Neural progenitor cell (in vitro differentiated cells): ENCODE data around the gene UBR4. TPM values are rescaled to one million over a fixed set of nuclear protein-coding genes. Genes with fewer than 3 reads are reported as not detected.

Source experiments
- DNase-seq: peaks from one replicate; pipeline ENCODE4 v3.0.0-alpha.2; 2016; ENCODE audit warnings: low spot score
- H2AFZ ChIP-seq: fragments of 200-600 bp; sonication (generic); replicated peaks from 2 replicates; pipeline ENCODE4 v1.6.1; 2016; ENCODE audit warnings: antibody characterized with exemption
- H3F3A ChIP-seq: fragments of 200-600 bp; sonication (generic); 2 replicates; pipeline ENCODE4 v1.6.1; 2016; ENCODE audit warnings: antibody characterized with exemption, low read depth
- H3K27ac ChIP-seq: fragments of 200-600 bp; sonication (generic); 2 replicates; pipeline ENCODE4 v1.5.1; 2016; ENCODE audit warnings: mild to moderate bottlenecking
- H3K27me3 ChIP-seq: fragments of 200-600 bp; sonication (generic); 2 replicates; pipeline ENCODE4 v1.6.1; 2016; ENCODE audit warnings: mild to moderate bottlenecking, moderate library complexity
- H3K36me3 ChIP-seq: fragments of 200-600 bp; sonication (generic); 2 replicates; pipeline ENCODE4 v1.5.1; 2016
- H3K4me1 ChIP-seq: fragments of 200-600 bp; sonication (generic); 2 replicates; pipeline ENCODE4 v1.6.1; 2016; ENCODE audit warnings: mixed run types
- H3K4me2 ChIP-seq: fragments of 200-600 bp; sonication (generic); 2 replicates; pipeline ENCODE4 v1.6.1; 2016
- H3K4me3 ChIP-seq: fragments of 200-600 bp; sonication (generic); 2 replicates; pipeline ENCODE4 v1.5.1; 2016
- H3K79me2 ChIP-seq: fragments of 200-600 bp; sonication (generic); 2 replicates; pipeline ENCODE4 v1.6.1; 2016; ENCODE audit warnings: low read depth
- H3K9ac ChIP-seq: fragments of 200-600 bp; sonication (generic); 2 replicates; pipeline ENCODE4 v1.6.1; 2016
- H3K9me3 ChIP-seq: fragments of 200-600 bp; sonication (generic); 2 replicates; pipeline ENCODE4 v1.5.1; 2016; ENCODE audit warnings: low read depth
- H4K20me1 ChIP-seq: fragments of 200-600 bp; sonication (generic); 2 replicates; pipeline ENCODE4 v1.6.1; 2016; ENCODE audit warnings: low read depth
- H3K27ac Mint-ChIP-seq: 3 replicates; pipeline ENCODE4 v1.8.0; 2021; ENCODE audit warnings: mixed read lengths
- H3K27me3 Mint-ChIP-seq: 2 replicates; pipeline ENCODE4 v1.8.0; 2022; ENCODE audit warnings: low read depth, mild to moderate bottlenecking, inconsistent platforms, moderate library complexity, mixed read lengths; ENCODE audit not compliant: insufficient read depth
- H3K36me3 Mint-ChIP-seq: 3 replicates; pipeline ENCODE4 v1.8.0; 2021; ENCODE audit warnings: mixed read lengths
- H3K4me1 Mint-ChIP-seq: 3 replicates; pipeline ENCODE4 v1.8.0; 2021; ENCODE audit warnings: mixed read lengths
- H3K4me3 Mint-ChIP-seq: 3 replicates; pipeline ENCODE4 v1.8.0; 2021; ENCODE audit warnings: mild to moderate bottlenecking, moderate library complexity, mixed read lengths
- H3K9me3 Mint-ChIP-seq: 3 replicates; pipeline ENCODE4 v1.8.0; 2020; ENCODE audit warnings: mixed read lengths
- CTCF ChIP-seq: fragments of 200-600 bp; sonication (generic); IDR thresholded peaks from 2 replicates; pipeline ENCODE4 v1.5.1; 2017; ENCODE audit warnings: antibody characterized with exemption, mild to moderate bottlenecking
- EZH2 ChIP-seq: fragments of 200-600 bp; sonication (generic); IDR thresholded peaks from 2 replicates; pipeline ENCODE4 v1.6.1; 2017; ENCODE audit warnings: antibody characterized with exemption, mild to moderate bottlenecking, moderate library complexity
- EZH2phosphoT487 ChIP-seq: fragments of 200-600 bp; sonication (generic); IDR thresholded peaks from 2 replicates; pipeline ENCODE4 v1.6.1; 2017; ENCODE audit warnings: antibody characterized with exemption
- total RNA-seq: library from RNA; depleted of rRNA; stranded (reverse); fragments of >200 nt; gene quantifications from 2 replicates; pipeline ENCODE4 v1.2.3, GENCODE V29; 2015; ENCODE audit warnings: low replicate concordance

The UBR4 gene
- total RNA-seq, 1 donor from 2014 or later: 71.2 TPM

- no peaks in the 10 kb centered on the region for H3F3A ChIP-seq
- Mint-ChIP-seq H3K27me3 (peaks cover 3% of the 10 kb centered on the region), H3K4me3 (no peak overlapping the region), H3K9me3 (no peaks in the 10 kb centered on the region), H3K36me3 (no peaks in the 10 kb centered on the region), H3K27ac (no peak overlapping the region), H3K4me1 (peaks cover 5% of the 10 kb centered on the region)
- H3K27me3 ChIP-seq: no peaks in the 10 kb centered on the region
- no peak overlapping the region for H3K27ac ChIP-seq
- H4K20me1 ChIP-seq: no peaks in the 10 kb centered on the region
- no peak for DNase-seq
- H3K4me3 ChIP-seq: no peak overlapping the region
- no peak overlapping the region for H3K9ac ChIP-seq
- no peak for TF ChIP-seq EZH2phosphoT487
- no peak for TF ChIP-seq EZH2
- no peak for TF ChIP-seq CTCF
- H3K36me3 ChIP-seq: no peaks in the 10 kb centered on the region
- H3K79me2 ChIP-seq: no peaks in the 10 kb centered on the region
- peaks cover 3% of the 10 kb centered on the region for H3K4me1 ChIP-seq
- H2AFZ ChIP-seq: no peak overlapping the region
- no peak overlapping the region for H3K4me2 ChIP-seq
- no peaks in the 10 kb centered on the region for H3K9me3 ChIP-seq
Measured at GRCh38 chr1:19044471-19044870, 165.6 kb downstream of the UBR4 start.

GRCh38 chr1:19043579-19044443 is 166.3 kb downstream of the UBR4 start:
- H4K20me1 ChIP-seq: no peaks in the 10 kb centered on the region
- H3K9me3 ChIP-seq: no peaks in the 10 kb centered on the region
- peaks cover 5% of the 10 kb centered on the region for H3K4me1 Mint-ChIP-seq
- no peak overlapping the region for H3K4me3 ChIP-seq
- no peak overlapping the region for H3K9ac ChIP-seq
- peaks cover 3% of the 10 kb centered on the region for H3K27me3 Mint-ChIP-seq
- H3F3A ChIP-seq: no peaks in the 10 kb centered on the region
- no peak overlapping the region for H2AFZ ChIP-seq
- peaks cover 3% of the 10 kb centered on the region for H3K4me1 ChIP-seq
- H3K36me3 ChIP-seq: no peaks in the 10 kb centered on the region
- no peaks in the 10 kb centered on the region for H3K36me3 Mint-ChIP-seq
- no peak overlapping the region for H3K4me2 ChIP-seq
- no peak overlapping the region for H3K27ac Mint-ChIP-seq
- H3K27me3 ChIP-seq: no peaks in the 10 kb centered on the region
- no peaks in the 10 kb centered on the region for H3K9me3 Mint-ChIP-seq
- DNase-seq: no peak
- H3K27ac ChIP-seq: no peak overlapping the region
- H3K4me3 Mint-ChIP-seq: no peak overlapping the region
- no peak for TF ChIP-seq EZH2phosphoT487
- no peak for TF ChIP-seq EZH2
- no peak for TF ChIP-seq CTCF
- H3K79me2 ChIP-seq: no peaks in the 10 kb centered on the region

- DNase-seq: no peak
- Histone ChIP-seq H3K36me3 (no peaks in the 10 kb centered on the region), H3K9me3 (no peaks in the 10 kb centered on the region), H3K27me3 (no peaks in the 10 kb centered on the region), H4K20me1 (no peaks in the 10 kb centered on the region), H3K27ac (no peak overlapping the region), H3K4me3 (no peak overlapping the region), H2AFZ (no peak overlapping the region), H3K4me2 (no peak overlapping the region), H3K4me1 (peaks cover 3% of the 10 kb centered on the region), H3F3A (no peaks in the 10 kb centered on the region), H3K79me2 (no peaks in the 10 kb centered on the region), H3K9ac (no peak overlapping the region)
- TF ChIP-seq EZH2phosphoT487 (no peak), CTCF (peak; percentile 14)
- Mint-ChIP-seq H3K27me3 (peaks cover 3% of the 10 kb centered on the region), H3K36me3 (no peaks in the 10 kb centered on the region), H3K9me3 (no peaks in the 10 kb centered on the region), H3K4me1 (peaks cover 5% of the 10 kb centered on the region), H3K27ac (no peak overlapping the region), H3K4me3 (no peak overlapping the region)
Measured at GRCh38 chr1:19042675-19043578, 167.1 kb downstream of the UBR4 start.
